K562 (cell line): ENCODE results near the gene SETSIP. TPM values are rescaled to one million over a fixed set of nuclear protein-coding genes. Genes with fewer than 3 reads are reported as not detected.

ENCODE experiments used
- ATAC-seq: fragments of 200-7000 bp; cut with Tn5 transposase; 3 replicates; pipeline ENCODE4 v1.9.1; 2020; ENCODE audit warnings: moderate library complexity
- BruUV-seq: library from RNA; stranded (reverse); fragments of 400-500 nt; replicated peaks from 2 replicates; lab custom pipeline; 2021; lab: Mats Ljungman, UMichigan
- CTCF ChIA-PET: fragments of 300-600 bp; formaldehyde crosslinking; extraction: SDS; loops from one replicate; lab custom pipeline; 2021; ENCODE audit warnings: low intra/inter-chr PET ratio; lab: Yijun Ruan, JAX
- POLR2A ChIA-PET: fragments of 300-600, 350-650 bp; sonication (Branson Sonifier 250); formaldehyde crosslinking; extraction: SDS; loops from one replicate; lab custom pipeline; 2021; ENCODE audit warnings: antibody characterized with exemption, inconsistent platforms; lab: Yijun Ruan, JAX
- DNase-seq, 4 experiments: peaks; one replicate each; pipeline versions ENCODE4 v3.0.0 to v3.0.0-alpha.2; 2011 to 2018; ENCODE audit warnings: low spot score in 3 of 4, mixed read lengths in 3 of 4; ENCODE audit errors: extremely low read depth in 1 of 4
- FAIRE-seq: peaks from 2 replicates; lab custom pipeline; 2011; peaks lifted over from hg19 to GRCh38; lab: Jason Lieb, UNC
- H2AFZ ChIP-seq: 2 replicates; pipeline ENCODE4 v1.6.0; 2011; ENCODE audit warnings: low read depth, low read length, control low read depth, inconsistent platforms
- H3K27ac ChIP-seq: fragments of 200-600 bp; 3 replicates; pipeline ENCODE4 v1.8.0; 2011; ENCODE audit warnings: low read depth, mild to moderate bottlenecking, control low read depth, inconsistent platforms, low read length, moderate library complexity, mixed read lengths; ENCODE audit errors: extremely low read depth
- H3K27me3 ChIP-seq, 2 experiments: fragments of 300-600 bp in 1 of 2; 2 replicates in 1 of 2; 3 replicates in 1 of 2; pipeline versions ENCODE4 v1.6.0 to v1.8.0; 2011; ENCODE audit warnings: inconsistent platforms in 2 of 2, low read length in 2 of 2, mild to moderate bottlenecking in 1 of 2, mixed read lengths in 1 of 2, moderate library complexity in 1 of 2; ENCODE audit not compliant: control insufficient read depth in 2 of 2, insufficient read depth in 2 of 2
- H3K36me3 ChIP-seq: fragments of 300-600 bp; 3 replicates; pipeline ENCODE4 v1.8.0; 2011; ENCODE audit warnings: mild to moderate bottlenecking, low read length, inconsistent platforms; ENCODE audit not compliant: control insufficient read depth, insufficient read depth
- H3K4me1 ChIP-seq, 2 experiments: fragments of 200-600 bp in 1 of 2; replicated peaks in 1 of 2; 2 replicates in 1 of 2; 3 replicates in 1 of 2; pipeline versions ENCODE4 v1.5.1 to v1.8.0; 2011; ENCODE audit warnings: inconsistent platforms in 2 of 2, low read length in 2 of 2, mild to moderate bottlenecking in 1 of 2, mixed read lengths in 1 of 2, moderate library complexity in 1 of 2; ENCODE audit not compliant: control insufficient read depth in 2 of 2, insufficient read depth in 2 of 2
- H3K4me2 ChIP-seq: 2 replicates; pipeline ENCODE4 v1.6.1; 2011; ENCODE audit warnings: low read length, control low read depth, inconsistent platforms, mixed read lengths; ENCODE audit not compliant: insufficient read depth
- H3K4me3 ChIP-seq: fragments of 200-600 bp; sonication (generic), shearing (Covaris generic); 2 replicates; pipeline ENCODE4 v1.5.1; 2016; ENCODE audit warnings: control low read depth, inconsistent platforms
- H3K79me2 ChIP-seq: fragments of 200-600 bp; 3 replicates; pipeline ENCODE4 v1.8.0; 2011; ENCODE audit warnings: low read length, inconsistent platforms; ENCODE audit not compliant: control insufficient read depth, insufficient read depth
- H3K9ac ChIP-seq, 2 experiments: 2 replicates each; pipeline versions ENCODE4 v1.6.0 to v1.6.1; 2011; ENCODE audit warnings: low read depth in 2 of 2, low read length in 2 of 2, control low read depth in 1 of 2, inconsistent platforms in 1 of 2, mild to moderate bottlenecking in 1 of 2, mixed read lengths in 1 of 2; ENCODE audit not compliant: insufficient read depth in 1 of 2
- H3K9me1 ChIP-seq: one replicate; pipeline ENCODE4 v1.6.0; 2011; ENCODE audit warnings: inconsistent platforms, mild to moderate bottlenecking, low read length, moderate library complexity; ENCODE audit not compliant: control insufficient read depth, insufficient read depth
- H3K9me3 ChIP-seq: replicated peaks from 2 replicates; pipeline ENCODE4 v1.5.1; 2011; ENCODE audit warnings: low read depth, low read length, inconsistent platforms; ENCODE audit not compliant: control insufficient read depth, insufficient read depth
- H4K20me1 ChIP-seq: replicated peaks from 2 replicates; pipeline ENCODE4 v1.6.1; 2011; ENCODE audit warnings: low read length, inconsistent platforms, mixed read lengths; ENCODE audit not compliant: control insufficient read depth, insufficient read depth
- MTA2 ChIP-seq: fragments of 450-650 bp; IDR thresholded peaks from 2 replicates; pipeline ENCODE4 v1.6.1; 2016; ENCODE audit warnings: low read depth
- NR1H2 ChIP-seq: sonication (generic); formaldehyde crosslinking; IDR thresholded peaks from 2 replicates; pipeline ENCODE4 v1.4.0; 2020; ENCODE audit warnings: mild to moderate bottlenecking, missing genetic modification reagents
- POLR3G ChIP-seq: IDR thresholded peaks from 2 replicates; pipeline ENCODE4 v1.6.1; 2011; ENCODE audit not compliant: insufficient read length, insufficient replicate concordance; ENCODE audit errors: extremely low read depth
- in situ Hi-C: fragments of 300-500 bp; cut with MboI; formaldehyde crosslinking; loops from 4 replicates; pipeline ENCODE4 v1.15.0; 2018; ENCODE audit warnings: inconsistent platforms, mixed read lengths
- intact Hi-C: fragments of 100-400 bp; cut with micrococcal nuclease; formaldehyde crosslinking; loops from 2 replicates; pipeline ENCODE4 v1.14.2; 2022
- polyA plus RNA-seq, 8 experiments: library from polyadenylated mRNA; depleted of rRNA in 4 of 8; stranded (reverse) in 5 of 8; unstranded in 3 of 8; fragments of >200 nt; fragmentation: Nextera tagmentation in 2 of 8; fragmentation: Illumina TruSeq in 1 of 8; extraction: Ambion mirVana in 2 of 8; extraction: Trizol in 1 of 8; gene quantifications; 2 replicates each; pipeline versions ENCODE4 v1.2.1 to v1.2.3, GENCODE V29; 2011 to 2014; ENCODE audit warnings: inconsistent platforms in 1 of 8, missing spikeins in 1 of 8
- total RNA-seq, 7 experiments: library from RNA; depleted of rRNA in 6 of 7; stranded (reverse); fragments of >200 nt in 6 of 7; fragmentation: Illumina TruSeq in 2 of 7; extraction: Trizol in 2 of 7; gene quantifications; 2 replicates each; pipeline versions ENCODE4 v1.2.1 to v1.2.3, GENCODE V29; 2011 to 2021; ENCODE audit warnings: low replicate concordance in 1 of 7
- TF ChIP-seq, protein P1 (sequence below): fragments of 250-450 bp; sonication (Bioruptor Pico); IDR thresholded peaks from 2 replicates; pipeline ENCODE4 v1.9.0; 2021; ENCODE audit warnings: mild to moderate bottlenecking, inconsistent platforms
- TF ChIP-seq, protein P2 (sequence below): sonication (generic); formaldehyde crosslinking; IDR thresholded peaks from 2 replicates; pipeline ENCODE4 v1.8.0; 2022; ENCODE audit warnings: missing genetic modification reagents, mild to moderate bottlenecking, moderate library complexity, borderline replicate concordance

SETSIP gene
- total and polyA plus RNA-seq, 9 of the 15 experiments (the other 6 are each of a cell fraction or from before 2014, with no cell fraction given), result 0.22 to 0.43 TPM; not detected in 7

DNA sequence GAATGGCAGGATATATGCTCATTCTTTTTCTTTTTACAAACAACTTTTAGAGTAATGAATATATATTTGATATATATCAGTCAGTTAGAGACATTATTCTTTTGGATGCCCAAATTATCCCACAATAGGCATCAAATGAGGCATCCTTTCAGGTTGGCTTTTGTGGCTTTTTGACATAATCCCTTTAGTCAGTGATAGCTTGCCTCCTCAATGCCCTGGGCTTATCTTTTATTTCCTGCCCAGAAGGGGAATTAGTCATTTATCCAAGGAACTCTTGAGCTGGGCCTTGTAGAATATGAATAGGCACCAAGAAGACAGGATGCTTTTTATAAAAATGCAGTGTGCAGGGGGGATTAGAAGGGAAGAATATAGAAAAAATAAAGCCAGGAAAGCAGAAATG lies 23.3 kb downstream of the SETSIP start:
- H3K9me3 ChIP-seq, result no peaks in the 10 kb centered on the region
- FAIRE-seq (no peak), DNase-seq (no peak), ATAC-seq (no peak)
- TF ChIP-seq, protein P1, sequence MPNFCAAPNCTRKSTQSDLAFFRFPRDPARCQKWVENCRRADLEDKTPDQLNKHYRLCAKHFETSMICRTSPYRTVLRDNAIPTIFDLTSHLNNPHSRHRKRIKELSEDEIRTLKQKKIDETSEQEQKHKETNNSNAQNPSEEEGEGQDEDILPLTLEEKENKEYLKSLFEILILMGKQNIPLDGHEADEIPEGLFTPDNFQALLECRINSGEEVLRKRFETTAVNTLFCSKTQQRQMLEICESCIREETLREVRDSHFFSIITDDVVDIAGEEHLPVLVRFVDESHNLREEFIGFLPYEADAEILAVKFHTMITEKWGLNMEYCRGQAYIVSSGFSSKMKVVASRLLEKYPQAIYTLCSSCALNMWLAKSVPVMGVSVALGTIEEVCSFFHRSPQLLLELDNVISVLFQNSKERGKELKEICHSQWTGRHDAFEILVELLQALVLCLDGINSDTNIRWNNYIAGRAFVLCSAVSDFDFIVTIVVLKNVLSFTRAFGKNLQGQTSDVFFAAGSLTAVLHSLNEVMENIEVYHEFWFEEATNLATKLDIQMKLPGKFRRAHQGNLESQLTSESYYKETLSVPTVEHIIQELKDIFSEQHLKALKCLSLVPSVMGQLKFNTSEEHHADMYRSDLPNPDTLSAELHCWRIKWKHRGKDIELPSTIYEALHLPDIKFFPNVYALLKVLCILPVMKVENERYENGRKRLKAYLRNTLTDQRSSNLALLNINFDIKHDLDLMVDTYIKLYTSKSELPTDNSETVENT (CRISPR knock-in tag), result no peak
- TF ChIP-seq, protein P2, sequence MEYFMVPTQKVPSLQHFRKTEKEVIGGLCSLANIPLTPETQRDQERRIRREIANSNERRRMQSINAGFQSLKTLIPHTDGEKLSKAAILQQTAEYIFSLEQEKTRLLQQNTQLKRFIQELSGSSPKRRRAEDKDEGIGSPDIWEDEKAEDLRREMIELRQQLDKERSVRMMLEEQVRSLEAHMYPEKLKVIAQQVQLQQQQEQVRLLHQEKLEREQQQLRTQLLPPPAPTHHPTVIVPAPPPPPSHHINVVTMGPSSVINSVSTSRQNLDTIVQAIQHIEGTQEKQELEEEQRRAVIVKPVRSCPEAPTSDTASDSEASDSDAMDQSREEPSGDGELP (CRISPR knock-in tag), result no peak
- TF ChIP-seq MTA2 (no peak), NR1H2 (CRISPR knock-in tag) (no peak), POLR3G (no peak)
- CTCF ChIA-PET, result no interaction called here
- H3K27ac ChIP-seq, result no peak overlapping the region
- POLR2A ChIA-PET, result no interaction called here
- H4K20me1 ChIP-seq, result no peaks in the 10 kb centered on the region
- H3K4me3 ChIP-seq, result no peak overlapping the region
- no TSS peak for BruUV-seq
- H3K4me1 ChIP-seq, result no peaks in the 10 kb centered on the region
- intact Hi-C loops, result no loop called here
- H3K9me1 ChIP-seq, result no peaks in the 10 kb centered on the region
- H2AFZ ChIP-seq, result no peak overlapping the region
- no peaks in the 10 kb centered on the region; a peak in 2 of 5 replicates for H3K27me3 ChIP-seq
- no peaks in the 10 kb centered on the region for H3K79me2 ChIP-seq
- no peak overlapping the region for H3K9ac ChIP-seq
- H3K4me2 ChIP-seq, result no peak overlapping the region
- in situ Hi-C loops, result no loop called here
- H3K36me3 ChIP-seq, result no peaks in the 10 kb centered on the region
